NCI-H774 (cell line): Measurements from ENCODE around the gene SLC9B2.
"Not testable (repeated sequence)": the region's sequence is repeated elsewhere in the genome, so short reads cannot be mapped to it uniquely, and the experiment has no call there.

Source experiments
- DNase-seq: peaks from one replicate; lab custom pipeline; 2025; lab: John Stamatoyannopoulos, UW

SLC9B2 gene

GRCh38 chr4:103019308-103020124 is 57.0 kb downstream of the SLC9B2 start, which contains the start of gene SLC9B1:
Gene SLC9B1 (minus strand): TSS chr4:103019705. CDS start chr4:102991711, 27,994 bp downstream.
- peak; percentile 84 for DNase-seq

GRCh38 chr4:103018391-103019307 is 57.9 kb downstream of the SLC9B2 start:
- no peak for DNase-seq

DNA sequence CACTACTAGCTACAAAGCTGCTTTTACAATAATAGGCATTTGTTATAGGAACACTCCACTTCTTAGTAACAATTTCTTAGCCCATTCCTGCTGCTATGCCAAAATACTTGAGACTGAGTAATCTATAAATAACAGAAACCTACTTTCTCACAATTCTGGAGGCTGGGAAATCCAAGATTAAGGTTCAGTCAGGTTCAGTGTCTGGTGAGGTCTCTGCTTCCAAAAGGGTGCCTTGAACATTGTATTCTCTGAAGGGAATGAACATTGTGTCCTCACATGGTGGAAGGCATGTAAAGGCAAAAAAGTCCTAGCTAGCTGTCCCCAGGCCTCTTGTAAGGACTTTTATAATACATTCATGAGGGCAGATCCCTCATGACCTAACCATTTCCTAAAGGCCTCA is 64.0 kb downstream of the SLC9B2 start:
- DNase-seq, result no peak

DNA sequence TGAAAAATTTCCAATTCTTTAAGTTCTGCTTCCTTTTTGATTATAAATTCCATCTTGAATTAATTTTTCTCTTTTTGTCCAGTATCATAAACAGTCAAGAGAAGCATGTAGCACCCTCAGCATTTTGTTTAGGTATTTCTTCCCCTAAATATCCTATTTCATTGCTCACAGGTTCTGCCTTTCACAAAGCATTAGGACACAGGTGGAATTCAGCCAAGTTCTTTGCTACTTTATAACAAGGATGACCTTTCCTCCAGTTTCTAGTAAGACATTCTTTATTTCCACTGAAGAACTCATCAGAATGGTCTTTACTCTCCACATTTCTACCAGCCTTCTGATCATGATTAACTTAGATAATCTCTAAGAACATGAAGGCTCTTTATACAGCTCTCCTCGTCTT is 64.5 kb downstream of the SLC9B2 start:
- DNase-seq, result no peak

- no peak for DNase-seq
These were observed 65.1 kb downstream of the SLC9B2 start for GRCh38 chr4:103011378-103012025.

DNA sequence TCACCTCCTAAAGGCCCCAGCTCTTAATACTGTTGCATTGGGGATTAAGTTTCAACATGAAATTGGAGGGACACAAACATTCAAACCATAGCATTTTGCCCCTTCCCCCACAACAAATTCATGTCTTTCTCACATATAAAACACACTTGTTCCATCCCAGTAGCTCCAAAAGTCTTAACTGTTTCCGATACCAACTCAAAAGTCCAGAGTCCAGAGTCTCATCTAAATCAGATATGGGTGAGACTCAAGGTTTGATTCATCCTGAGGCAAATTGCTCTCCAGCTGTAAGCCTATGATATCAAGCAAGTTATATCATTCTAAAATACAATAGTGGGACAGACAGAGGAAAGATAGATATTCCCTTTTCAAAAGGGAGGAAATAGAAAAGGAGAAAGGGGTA is 65.8 kb downstream of the SLC9B2 start:
- no peak for DNase-seq

DNA sequence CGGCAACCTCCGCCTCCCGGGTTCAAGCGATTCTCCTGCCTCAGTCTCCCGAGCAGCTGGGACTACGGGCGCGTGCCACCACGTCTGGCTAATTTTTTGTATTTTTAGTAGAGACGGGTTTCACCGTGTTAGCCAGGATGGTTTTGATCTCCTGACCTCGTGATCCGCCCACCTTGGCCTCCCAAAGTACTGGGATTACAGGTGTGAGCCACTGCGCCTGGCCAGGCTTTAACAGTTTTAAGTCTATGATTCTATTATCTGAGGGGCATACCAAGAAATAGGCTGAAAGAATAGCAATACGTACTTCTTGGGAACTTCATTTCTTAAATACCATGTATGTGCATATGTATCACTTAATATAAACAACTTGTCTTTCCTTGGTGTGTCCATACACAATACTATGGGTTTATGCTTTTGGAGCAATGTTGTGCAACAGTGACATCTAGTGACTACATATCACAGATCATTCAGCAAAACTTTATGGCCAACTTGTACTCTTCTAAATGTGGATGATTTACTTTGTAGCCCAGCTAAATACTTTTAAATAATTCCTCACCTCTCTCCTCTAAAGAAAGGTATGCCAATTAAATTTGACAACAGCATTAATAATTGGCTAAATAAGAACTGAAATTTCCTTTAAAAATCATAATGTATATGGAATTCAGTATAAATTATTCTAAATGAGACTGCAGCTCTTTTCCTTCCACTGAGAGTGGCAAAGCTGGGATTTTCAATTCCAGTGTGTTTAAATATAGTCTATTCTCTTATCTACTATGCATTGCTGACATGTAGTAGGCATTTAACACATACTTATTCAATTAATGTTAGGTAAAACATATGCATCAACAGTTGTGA is 67.5 kb downstream of the SLC9B2 start:
- DNase-seq, result peak; percentile 25

DNA sequence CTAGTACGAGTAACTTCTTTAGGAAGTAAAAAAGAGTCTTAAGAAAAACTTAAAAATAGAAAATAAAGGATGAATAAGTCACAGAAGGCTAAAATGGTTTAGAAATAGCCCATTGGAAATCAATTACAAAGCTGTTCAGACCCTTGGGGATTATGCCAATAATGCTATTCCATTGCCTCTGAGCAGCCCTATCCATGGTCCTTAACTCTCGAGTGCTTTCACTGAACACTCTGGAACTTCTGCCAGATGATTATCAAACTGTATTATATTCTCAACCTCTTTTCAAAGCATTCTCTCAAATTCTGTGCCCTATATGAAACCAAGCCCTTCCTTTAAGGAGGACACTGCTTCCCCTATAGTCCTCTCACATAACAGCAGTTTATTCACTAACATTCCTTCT is 74.0 kb downstream of the SLC9B2 start:
- DNase-seq, result no peak

DNA sequence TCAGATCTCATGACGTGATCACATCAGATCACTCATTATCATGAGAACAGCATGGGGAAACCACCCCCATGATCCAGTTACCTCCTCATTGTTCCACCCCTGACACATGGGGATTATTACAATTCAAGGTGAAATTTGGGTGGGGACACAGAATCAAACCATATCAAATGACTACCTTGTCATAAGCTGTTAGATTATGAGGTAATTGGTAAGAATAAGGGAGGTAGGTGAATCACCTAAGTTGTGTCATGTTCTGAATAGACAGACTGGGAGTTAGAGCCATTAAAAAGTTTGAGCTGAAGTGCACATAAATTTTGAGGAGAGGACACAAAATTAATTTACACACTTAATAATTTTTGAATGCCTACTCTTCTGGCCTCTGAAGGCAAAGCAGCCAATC is 81.8 kb downstream of the SLC9B2 start:
- DNase-seq, result no peak

- DNase-seq, result not testable (repeated sequence)
These were observed 82.6 kb downstream of the SLC9B2 start for GRCh38 chr4:102993985-102994384.

DNA sequence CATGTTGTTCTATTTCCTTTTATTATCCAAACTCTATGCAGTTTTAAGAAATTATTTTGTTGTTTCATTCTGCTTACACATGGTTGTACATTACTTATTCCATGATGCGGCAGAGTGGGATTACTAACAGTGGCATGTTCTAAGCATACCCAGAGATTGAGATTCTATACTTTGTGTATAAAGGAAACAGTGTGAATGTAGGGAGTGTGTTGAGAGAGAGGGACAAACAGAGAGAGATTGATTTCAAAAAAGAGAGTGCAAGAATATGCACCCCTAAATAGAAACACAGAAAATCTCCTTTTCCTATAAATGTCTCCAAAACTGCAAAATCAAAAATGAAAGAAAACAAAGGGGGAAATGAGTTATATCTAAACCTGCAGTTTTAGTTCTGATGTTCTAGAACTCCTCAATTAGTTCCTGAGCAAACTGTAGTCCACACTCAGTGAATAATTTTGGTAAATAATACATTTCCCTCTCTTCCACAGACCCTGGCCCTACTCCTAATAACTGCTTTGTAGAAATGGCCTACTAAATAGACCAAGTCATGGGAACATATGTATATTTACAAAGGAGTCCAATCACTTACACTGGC is 88.0 kb downstream of the SLC9B2 start:
- no peak for DNase-seq

GRCh38 chr4:102981005-102981404 is 95.6 kb downstream of the SLC9B2 start:
- no peak for DNase-seq
